GM18951 (cell line): Measurements from ENCODE around the gene KCND2.

Source experiments
- POLR2A ChIP-seq: IDR thresholded peaks from 4 replicates; pipeline ENCODE4 v1.6.1; 2011; ENCODE audit warnings: mild to moderate bottlenecking; ENCODE audit not compliant: insufficient read length, insufficient read depth; ENCODE audit errors: extremely low read depth
- in situ Hi-C: fragments of 300-500 bp; cut with MboI; formaldehyde crosslinking; loops from one replicate; pipeline ENCODE4 v1.12.0; 2022; ENCODE audit warnings: low sequenced_read_pairs, mixed read lengths, inconsistent platforms; ENCODE audit not compliant: unreplicated experiment

The KCND2 gene

DNA sequence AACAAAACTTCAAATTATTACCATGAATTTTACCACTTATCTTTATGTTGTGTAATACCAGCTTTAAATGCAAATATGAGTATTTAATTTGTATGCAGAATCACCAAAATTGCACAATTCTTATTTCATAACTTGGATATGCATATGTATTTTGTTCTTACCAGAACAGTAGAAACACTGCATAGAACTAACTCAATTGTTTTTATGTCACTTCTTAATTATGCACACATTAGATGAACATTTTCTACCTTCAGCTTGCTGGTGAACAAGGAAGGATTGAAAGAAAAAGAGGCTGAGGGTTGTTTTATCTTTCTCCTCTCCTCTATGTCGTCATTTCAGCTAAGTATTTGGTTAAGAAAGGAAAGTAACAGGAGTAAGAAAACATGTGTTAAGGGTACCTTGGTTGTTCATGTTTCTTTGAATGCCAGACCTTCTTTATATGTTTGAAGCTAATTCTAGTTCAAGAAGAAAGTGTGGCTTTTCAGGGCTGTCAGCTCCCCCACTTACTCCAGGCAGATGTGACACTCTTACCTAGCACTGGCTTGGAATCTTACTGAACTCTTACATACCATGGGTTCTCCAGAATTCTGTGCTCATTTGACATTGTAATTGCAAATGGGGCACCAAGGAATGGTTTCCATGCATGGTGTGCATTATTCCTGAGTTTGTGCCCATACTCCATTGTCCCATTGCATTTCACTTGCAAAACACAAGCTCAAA lies 436.4 kb downstream of the KCND2 start:
- in situ Hi-C loops: no loop called here
- no peak for TF ChIP-seq POLR2A

- no peak for TF ChIP-seq POLR2A
- in situ Hi-C loops: no loop called here
Observed at GRCh38 chr7:120709972-120710320, 437.0 kb downstream of the KCND2 start.

DNA sequence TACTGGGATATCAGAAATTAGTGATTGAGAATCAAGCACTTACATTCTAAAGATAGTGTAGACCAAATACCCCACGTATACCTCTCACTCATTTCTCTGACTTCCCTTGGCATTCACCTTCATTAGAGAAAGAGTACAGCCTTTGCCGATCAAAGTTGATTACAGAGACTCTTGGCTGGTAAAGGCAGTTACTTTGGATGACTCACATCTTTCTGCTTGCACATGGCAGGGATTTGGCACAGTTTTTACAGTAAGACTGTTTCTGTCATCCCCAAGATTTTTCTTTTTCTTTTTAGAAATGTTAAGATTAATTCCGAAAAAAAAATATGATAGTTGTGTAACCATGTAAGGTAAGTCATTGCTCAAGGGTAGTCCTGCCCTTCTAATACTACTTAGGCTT lies 442.0 kb downstream of the KCND2 start:
- TF ChIP-seq POLR2A: no peak
- in situ Hi-C loops: no loop called here

DNA sequence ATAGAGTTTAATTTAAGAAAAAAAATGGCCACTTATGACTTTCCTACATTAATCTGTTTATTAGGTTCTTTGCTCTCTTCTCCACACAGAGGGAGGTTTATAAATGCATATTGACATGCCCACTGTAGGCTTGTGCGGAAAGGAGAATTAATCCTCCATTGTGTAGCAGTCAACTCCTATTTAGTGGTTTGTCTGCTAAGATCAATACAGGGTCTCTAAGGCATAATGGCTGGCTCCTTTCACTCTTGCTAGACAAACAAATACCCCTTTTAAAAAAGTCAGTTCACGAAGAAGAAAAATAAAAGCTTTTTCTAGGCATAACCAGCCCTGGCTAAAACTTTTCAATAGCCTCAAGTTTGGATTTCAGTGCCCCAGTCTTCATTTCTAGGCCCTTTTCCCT lies 443.3 kb downstream of the KCND2 start:
- in situ Hi-C loops: no loop called here
- no peak for TF ChIP-seq POLR2A

GRCh38 chr7:120717166-120717565 lies 444.2 kb downstream of the KCND2 start:
- TF ChIP-seq POLR2A: no peak
- in situ Hi-C loops: no loop called here

DNA sequence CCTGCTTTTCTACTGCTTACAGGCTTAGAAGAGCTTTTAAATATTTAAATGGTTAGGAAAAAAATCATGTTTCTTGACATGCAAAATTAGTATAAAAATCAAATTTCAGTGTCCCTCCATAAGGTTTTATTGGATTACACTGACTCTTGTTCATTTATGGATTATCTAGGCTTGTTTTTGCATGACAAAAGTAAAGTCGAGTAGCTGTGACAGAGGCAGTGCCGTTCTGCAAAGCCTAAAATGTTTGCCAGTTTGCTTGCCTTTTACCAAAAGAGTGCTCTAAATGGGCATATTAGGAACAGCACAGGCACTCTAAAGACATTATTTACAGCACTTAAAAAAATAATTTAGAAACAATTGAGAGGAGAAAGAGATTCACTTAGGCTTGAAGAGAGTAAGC lies 445.4 kb downstream of the KCND2 start:
- TF ChIP-seq POLR2A: no peak
- in situ Hi-C loops: no loop called here

GRCh38 chr7:120720317-120720716 lies 447.3 kb downstream of the KCND2 start:
- TF ChIP-seq POLR2A: no peak
- in situ Hi-C loops: no loop called here

DNA sequence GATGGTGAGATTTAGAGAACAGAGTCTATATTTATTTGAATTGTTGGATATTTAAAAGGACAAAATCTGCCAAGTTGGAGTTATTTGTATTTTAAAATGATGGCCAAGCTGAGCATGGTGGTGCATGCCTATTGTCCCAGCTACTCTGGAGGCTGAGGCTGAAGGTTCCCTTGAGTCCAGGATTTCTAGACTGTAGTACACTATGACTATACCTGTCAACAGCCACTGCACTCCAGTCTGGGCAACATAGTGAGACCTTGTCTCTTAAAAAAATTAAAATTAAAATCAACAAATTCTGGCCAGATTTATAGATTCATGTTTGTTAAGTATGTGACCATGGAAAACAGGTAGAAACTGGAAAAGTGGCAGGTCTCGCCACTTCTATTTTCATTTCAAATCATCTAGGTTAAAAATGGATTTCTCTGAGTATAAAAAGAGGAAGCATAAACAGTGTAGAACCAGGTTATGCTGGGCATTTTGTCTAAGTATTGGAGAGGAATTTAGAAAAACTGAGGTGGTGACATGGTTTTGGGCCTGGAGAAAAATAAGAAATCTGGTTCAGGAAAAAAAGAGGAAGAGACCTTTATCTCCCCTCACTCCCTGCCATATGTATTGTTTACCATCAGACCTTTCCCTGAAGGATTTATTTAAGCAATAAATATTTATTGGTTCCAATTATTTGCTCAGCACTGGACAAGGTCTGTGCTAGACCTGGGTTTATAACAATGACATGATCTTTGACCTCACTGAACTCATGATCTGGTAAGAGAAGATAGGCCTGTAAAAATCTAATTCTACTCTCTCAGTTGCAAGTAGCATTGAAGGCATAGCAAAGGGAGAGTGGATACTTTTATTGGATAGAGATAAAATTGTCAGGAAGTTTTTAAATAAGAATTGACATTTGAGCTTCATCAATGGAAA lies 450.8 kb downstream of the KCND2 start:
- in situ Hi-C loops: no loop called here
- no peak for TF ChIP-seq POLR2A

DNA sequence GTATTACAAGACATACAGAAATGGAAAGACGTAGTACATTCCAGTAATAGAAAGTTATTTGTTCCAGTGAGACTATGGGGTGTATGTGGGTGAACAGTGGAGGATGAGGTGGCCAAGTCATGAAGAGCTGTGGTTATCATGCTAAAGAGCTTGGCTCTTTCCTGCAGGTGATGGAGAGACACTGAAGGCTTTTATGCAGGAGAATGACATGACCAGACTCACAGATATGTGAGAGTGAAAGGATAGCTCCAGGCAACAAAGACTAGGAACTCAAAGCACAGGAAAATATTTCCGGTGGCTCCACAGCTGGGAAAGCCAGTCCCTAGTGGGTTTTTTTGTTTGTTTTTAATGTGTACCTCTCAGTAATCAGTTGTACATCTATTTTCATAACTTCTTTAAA lies 451.5 kb downstream of the KCND2 start:
- TF ChIP-seq POLR2A: no peak
- in situ Hi-C loops: no loop called here

DNA sequence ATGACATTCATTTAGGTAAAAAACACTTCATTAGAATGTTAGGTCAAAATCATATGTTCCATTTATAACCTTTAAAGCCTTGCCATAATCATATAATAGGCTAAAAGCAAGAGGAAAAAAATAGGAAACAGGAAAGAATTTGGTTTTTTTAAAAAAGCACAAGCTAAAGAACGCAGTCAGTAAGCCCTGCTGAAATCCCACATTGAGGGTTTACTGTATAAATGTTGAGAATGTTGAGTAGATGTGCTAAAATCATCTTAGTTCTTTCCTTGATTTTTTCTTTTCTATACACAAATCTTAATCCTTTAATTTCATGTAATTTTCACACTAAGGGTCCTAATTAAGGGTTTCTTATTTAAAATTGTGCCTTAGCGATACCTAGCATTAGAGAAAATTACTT lies 452.0 kb downstream of the KCND2 start:
- TF ChIP-seq POLR2A: no peak
- in situ Hi-C loops: loop anchor here (25.0 kb wide), 1 partner anchor 1463 kb away; no protein-coding TSS in a partner anchor

GRCh38 chr7:120725376-120726039 lies 452.5 kb downstream of the KCND2 start:
- TF ChIP-seq POLR2A: no peak
- in situ Hi-C loops: loop anchor here (25.0 kb wide), 1 partner anchor 1463 kb away; no protein-coding TSS in a partner anchor

DNA sequence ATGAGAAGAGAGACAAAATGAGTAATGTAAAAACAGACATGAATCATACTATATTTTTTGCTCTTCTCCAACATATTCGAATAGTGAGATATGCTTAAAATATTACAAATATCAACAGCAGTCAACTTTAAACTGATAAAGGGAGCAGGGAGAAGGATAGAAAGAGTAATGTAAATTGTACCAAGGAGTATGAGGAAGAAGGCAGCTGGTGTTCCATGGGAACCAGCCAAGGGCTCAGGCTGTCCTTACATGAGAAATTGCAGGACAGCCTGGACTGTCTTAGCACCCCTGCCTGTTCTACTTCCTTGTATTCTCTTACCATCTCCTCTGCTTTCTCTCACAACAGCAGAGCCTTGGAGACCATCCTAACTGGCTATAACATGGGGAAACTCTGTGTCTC lies 456.3 kb downstream of the KCND2 start:
- in situ Hi-C loops: loop anchor here (25.0 kb wide), 1 partner anchor 1467 kb away; no protein-coding TSS in a partner anchor

GRCh38 chr7:120731271-120731670 lies 458.3 kb downstream of the KCND2 start:
- in situ Hi-C loops: loop anchor here (25.0 kb wide), 1 partner anchor 1469 kb away; no protein-coding TSS in a partner anchor
- TF ChIP-seq POLR2A: no peak

More for the DNA sequence above, 456.3 kb downstream of the KCND2 start:
- TF ChIP-seq POLR2A: no peak

- in situ Hi-C loops: loop anchor here (25.0 kb wide), 1 partner anchor 1470 kb away; no protein-coding TSS in a partner anchor
- TF ChIP-seq POLR2A: no peak
Observed at GRCh38 chr7:120732256-120732655, 459.3 kb downstream of the KCND2 start.
